ENCODE results near the gene RPS17. TPM values are rescaled to one million over a fixed set of nuclear protein-coding genes. Genes with fewer than 3 reads are reported as not detected.
A peak's percentile ranks its signal among the peaks of the same experiment; 100 is the strongest.

The RPS17 gene
- total RNA-seq, 2 experiments from 2014 or later, result 3,057 to 3,069 TPM

DNA sequence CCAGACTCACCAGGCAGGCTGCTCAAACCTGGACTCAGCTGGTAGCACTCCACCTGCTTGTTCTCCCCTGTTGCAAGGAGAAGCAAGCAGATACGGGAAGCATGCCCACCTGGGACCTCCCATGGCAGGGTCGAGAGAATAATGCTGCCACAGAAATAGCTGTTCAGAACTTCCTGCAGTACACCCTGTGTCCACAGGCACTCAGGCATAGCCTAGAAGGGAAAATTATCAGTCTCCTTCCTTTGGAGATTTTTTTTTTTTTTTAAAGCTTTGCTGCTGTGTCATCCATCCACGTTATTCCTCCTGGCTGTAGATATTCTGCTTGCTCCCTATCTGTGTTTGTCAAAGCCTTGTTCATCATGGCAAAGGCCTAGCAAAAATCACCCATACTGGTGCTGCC lies 32.7 kb upstream of the RPS17 start:
- POLR2A ChIA-PET, result interaction anchor here (1.8 kb wide), 1 partner anchor 33 kb away, joined by 6 read pairs; the partner anchor contains the start of gene RPS17
- H3K36me3 Mint-ChIP-seq (ENCODE audit: low read depth), result no peaks in the 10 kb centered on the region
- no peaks in the 10 kb centered on the region for H3K9me3 Mint-ChIP-seq
- ATAC-seq (no peak), DNase-seq (no peak)
- no peak overlapping the region for H3K27ac Mint-ChIP-seq
- TF ChIP-seq CTCF (IDR thresholded peaks at IDR 0.05), result no peak
- H3K27me3 Mint-ChIP-seq, result peaks cover 17% of the 10 kb centered on the region
- no peak overlapping the region for H3K4me3 Mint-ChIP-seq
- CTCF ChIA-PET, result no interaction called here
- no peaks in the 10 kb centered on the region for H3K4me1 Mint-ChIP-seq (ENCODE audit: low read depth)
- intact Hi-C loops (cut with micrococcal nuclease), result no loop called here

- ChIA-PET CTCF (interaction anchor here (1.1 kb wide), 1 partner anchor 24 kb away, joined by 3 read pairs; no protein-coding TSS in a partner anchor), POLR2A (interaction anchor here (1.8 kb wide), 1 partner anchor 32 kb away, joined by 6 read pairs; the partner anchor contains the start of gene RPS17)
- no peaks in the 10 kb centered on the region for H3K36me3 Mint-ChIP-seq (ENCODE audit: low read depth)
- H3K4me3 Mint-ChIP-seq, result no peak overlapping the region
- ATAC-seq (no peak), DNase-seq (no peak)
- intact Hi-C loops (cut with micrococcal nuclease), result no loop called here
- peaks cover 17% of the 10 kb centered on the region for H3K27me3 Mint-ChIP-seq
- TF ChIP-seq CTCF (IDR thresholded peaks at IDR 0.05), result no peak
- no peaks in the 10 kb centered on the region for H3K4me1 Mint-ChIP-seq (ENCODE audit: low read depth)
- H3K9me3 Mint-ChIP-seq, result no peaks in the 10 kb centered on the region
- H3K27ac Mint-ChIP-seq, result no peak overlapping the region
These were observed 32.1 kb upstream of the RPS17 start for GRCh38 chr15:82572311-82572710.

DNA sequence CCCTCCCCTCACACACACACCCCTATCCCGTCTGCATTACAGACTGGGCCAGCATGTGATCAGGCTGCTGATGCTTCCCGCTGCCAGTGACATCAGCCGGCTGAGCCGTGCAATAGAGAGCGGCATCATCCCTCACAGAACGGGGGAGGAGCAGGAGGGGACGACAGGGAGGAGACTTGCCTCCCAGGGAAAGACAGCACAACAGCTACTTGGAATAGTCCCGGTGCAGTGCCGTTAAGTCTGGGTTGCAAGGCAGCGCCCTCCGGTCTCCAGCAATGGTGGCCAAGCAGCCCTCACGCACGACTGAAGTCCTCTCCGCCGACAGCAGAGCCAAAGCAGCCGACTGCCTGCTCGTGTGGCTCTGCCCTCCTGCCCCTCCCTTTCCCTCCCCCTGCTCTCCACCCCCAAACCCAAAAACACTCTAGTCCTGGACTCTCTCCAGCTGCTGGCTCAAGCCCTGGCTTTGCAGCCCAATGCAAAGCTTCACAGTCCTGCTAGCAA lies 31.5 kb upstream of the RPS17 start:
- Mint-ChIP-seq H3K27me3 (peaks cover 17% of the 10 kb centered on the region), H3K4me3 (no peak overlapping the region), H3K4me1 (ENCODE audit: low read depth) (no peaks in the 10 kb centered on the region), H3K9me3 (no peaks in the 10 kb centered on the region), H3K36me3 (ENCODE audit: low read depth) (no peaks in the 10 kb centered on the region), H3K27ac (no peak overlapping the region)
- no peak for TF ChIP-seq CTCF (IDR thresholded peaks at IDR 0.05)
- CTCF ChIA-PET, result interaction anchor here (1.1 kb wide), 1 partner anchor 24 kb away, joined by 3 read pairs; no protein-coding TSS in a partner anchor
- DNase-seq, result peak; percentile 3
- POLR2A ChIA-PET, result no interaction called here
- peak; percentile 37 for ATAC-seq
- intact Hi-C loops (cut with micrococcal nuclease), result no loop called here

DNA sequence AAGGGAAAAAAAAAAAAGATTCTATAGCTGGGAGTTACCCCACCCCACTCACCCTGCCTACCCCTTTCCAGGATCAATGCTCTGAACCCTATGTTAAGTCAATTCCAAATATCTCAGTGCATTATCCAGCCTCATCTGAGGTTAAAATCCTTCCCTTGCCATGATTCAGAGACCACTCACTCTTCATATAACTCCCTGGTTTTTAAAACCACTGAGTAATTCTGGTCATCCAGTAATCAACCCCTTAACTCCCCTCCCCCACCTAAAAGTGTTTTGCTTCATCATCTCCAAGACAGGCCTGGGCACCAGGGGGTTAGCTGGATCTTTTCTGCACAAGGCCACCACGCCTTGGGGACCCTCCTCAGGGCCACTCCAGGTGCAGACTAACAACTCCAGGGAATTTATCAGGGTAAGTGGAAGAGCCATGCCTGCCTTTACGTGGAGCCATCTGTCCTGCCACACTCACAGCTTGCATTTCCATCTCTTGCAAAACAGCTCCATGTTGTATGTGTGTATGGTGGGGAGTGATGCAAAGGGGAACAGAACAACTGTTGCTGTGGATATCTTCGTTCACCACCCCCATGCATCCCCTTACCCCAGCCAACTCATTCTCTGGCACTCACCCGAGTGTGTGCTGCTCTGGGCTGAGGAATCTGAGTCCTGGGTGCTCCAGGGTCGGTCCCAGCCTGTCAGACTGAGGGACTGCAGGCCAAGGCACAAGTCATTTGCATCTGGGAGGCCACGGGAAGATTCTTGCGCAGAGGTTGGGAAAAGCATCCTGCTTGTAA lies 30.7 kb upstream of the RPS17 start:
- no peak for TF ChIP-seq CTCF (IDR thresholded peaks at IDR 0.05)
- intact Hi-C loops (cut with micrococcal nuclease), result no loop called here
- no peaks in the 10 kb centered on the region for H3K4me1 Mint-ChIP-seq (ENCODE audit: low read depth)
- ATAC-seq (no peak), DNase-seq (no peak)
- H3K27ac Mint-ChIP-seq, result no peak overlapping the region
- CTCF ChIA-PET, result no interaction called here
- POLR2A ChIA-PET, result no interaction called here
- H3K9me3 Mint-ChIP-seq, result no peaks in the 10 kb centered on the region
- H3K36me3 Mint-ChIP-seq (ENCODE audit: low read depth), result no peaks in the 10 kb centered on the region
- H3K4me3 Mint-ChIP-seq, result no peak overlapping the region
- H3K27me3 Mint-ChIP-seq, result peaks cover 17% of the 10 kb centered on the region

- intact Hi-C loops (cut with micrococcal nuclease), result no loop called here
These were observed 29.6 kb upstream of the RPS17 start for GRCh38 chr15:82569834-82570233.

More at GRCh38 chr15:82569834-82570233, 29.6 kb upstream of the RPS17 start:
- H3K27me3 Mint-ChIP-seq, result peaks cover 17% of the 10 kb centered on the region
- ChIA-PET POLR2A (interaction anchor here (0.5 to 0.9 kb wide), 2 partner anchors 11 to 247 kb away, joined by 3 read pairs; no protein-coding TSS in a partner anchor), CTCF (interaction anchor here (1.2 kb wide), 1 partner anchor 39 kb away, joined by 4 read pairs; no protein-coding TSS in a partner anchor)
- TF ChIP-seq CTCF (IDR thresholded peaks at IDR 0.05), result no peak
- H3K4me3 Mint-ChIP-seq, result no peak overlapping the region
- H3K9me3 Mint-ChIP-seq, result no peaks in the 10 kb centered on the region
- DNase-seq (no peak), ATAC-seq (no peak)
- no peaks in the 10 kb centered on the region for H3K4me1 Mint-ChIP-seq (ENCODE audit: low read depth)
- no peak overlapping the region for H3K27ac Mint-ChIP-seq
- H3K36me3 Mint-ChIP-seq (ENCODE audit: low read depth), result no peaks in the 10 kb centered on the region

Measured in activated CD8-positive, alpha-beta T cell treated with anti-CD3 and anti-CD28 coated beads for 36 hours (primary cell).